HG03457 (cell line): ENCODE data around the gene ADAMTSL2.

Experiments
- ATAC-seq: cut with Tn5 transposase; IDR thresholded peaks from one replicate; pipeline ENCODE4 v1.9.1; 2021; ENCODE audit warnings: moderate number of reproducible peaks; ENCODE audit not compliant: unreplicated experiment

The ADAMTSL2 gene

GRCh38 chr9:133516256-133516960, 18.1 kb upstream of the ADAMTSL2 start:
- no peak for ATAC-seq

- ATAC-seq, result no peak
Observed at GRCh38 chr9:133516961-133517350, 17.5 kb upstream of the ADAMTSL2 start.

- no peak for ATAC-seq
Observed at GRCh38 chr9:133517711-133518110, 16.8 kb upstream of the ADAMTSL2 start.

GRCh38 chr9:133518200-133518599, 16.3 kb upstream of the ADAMTSL2 start:
- no peak for ATAC-seq

- ATAC-seq, result no peak
Observed at GRCh38 chr9:133518706-133519449, 15.6 kb upstream of the ADAMTSL2 start.

- no peak for ATAC-seq
Observed at GRCh38 chr9:133519693-133520092, 14.8 kb upstream of the ADAMTSL2 start.

GRCh38 chr9:133520121-133520835, 14.2 kb upstream of the ADAMTSL2 start:
- ATAC-seq, result no peak

- ATAC-seq, result no peak
Observed at GRCh38 chr9:133521122-133522072, 13.1 kb upstream of the ADAMTSL2 start.

- no peak for ATAC-seq
Observed at GRCh38 chr9:133522073-133522910, 12.2 kb upstream of the ADAMTSL2 start.

GRCh38 chr9:133523106-133523505, 11.4 kb upstream of the ADAMTSL2 start:
- ATAC-seq, result no peak

- ATAC-seq, result no peak
Observed at GRCh38 chr9:133524146-133524545, 10.4 kb upstream of the ADAMTSL2 start.

- ATAC-seq, result no peak
Observed at GRCh38 chr9:133524679-133525228, 9.8 kb upstream of the ADAMTSL2 start, which contains the start of gene MYMK. MYMK (minus strand) TSS chr9:133524959; CDS start chr9:133524844, 115 bp downstream.

- no peak for ATAC-seq
Observed at GRCh38 chr9:133525677-133526076, 8.8 kb upstream of the ADAMTSL2 start.

- no peak for ATAC-seq
Observed at GRCh38 chr9:133526721-133527321, 7.7 kb upstream of the ADAMTSL2 start.

- no peak for ATAC-seq
Observed at GRCh38 chr9:133527444-133527920, 7.0 kb upstream of the ADAMTSL2 start.

GRCh38 chr9:133528001-133528875, 6.3 kb upstream of the ADAMTSL2 start:
- no peak for ATAC-seq

- ATAC-seq, result no peak
Observed at GRCh38 chr9:133528876-133529241, 5.6 kb upstream of the ADAMTSL2 start.

- no peak for ATAC-seq
Observed at GRCh38 chr9:133529457-133529856, 5.0 kb upstream of the ADAMTSL2 start.
